H1 (cell line): ENCODE results near the gene LECT2.

ENCODE experiments used
- EP300 ChIP-seq, 2 experiments: IDR thresholded peaks; 1 replicate in 1 of 2; 2 replicates in 1 of 2; pipeline ENCODE4 v1.6.1; 2011 to 2012; ENCODE audit warnings: low read depth in 2 of 2, low read length in 2 of 2, mild to moderate bottlenecking in 2 of 2, borderline replicate concordance in 1 of 2, inconsistent platforms in 1 of 2, moderate library complexity in 1 of 2
- MAX ChIP-seq: IDR thresholded peaks from 2 replicates; pipeline ENCODE4 v1.6.1; 2012; ENCODE audit warnings: inconsistent platforms
- POLR2A ChIP-seq, 2 experiments: IDR thresholded peaks; 1 replicate in 1 of 2; 2 replicates in 1 of 2; pipeline ENCODE4 v1.6.1; 2011; ENCODE audit warnings: low read depth in 2 of 2, low read length in 2 of 2, mild to moderate bottlenecking in 2 of 2; ENCODE audit errors: control extremely low read depth in 1 of 2
- POLR2AphosphoS5 ChIP-seq: IDR thresholded peaks from 2 replicates; pipeline ENCODE4 v1.6.1; 2011; ENCODE audit warnings: low read depth, low read length
- RXRA ChIP-seq: IDR thresholded peaks from 2 replicates; pipeline ENCODE4 v1.6.1; 2011; ENCODE audit warnings: low read depth, mild to moderate bottlenecking, low read length, moderate library complexity; ENCODE audit not compliant: insufficient read depth
- SIN3A ChIP-seq, 2 experiments: IDR thresholded peaks in 1 of 2; conservative IDR thresholded peaks in 1 of 2; 2 replicates each; pipeline ENCODE4 v1.6.1; 2011 to 2012; ENCODE audit warnings: low read length in 2 of 2, improper control_type of control experiment in 1 of 2, low read depth in 1 of 2, mild to moderate bottlenecking in 1 of 2
- SIX5 ChIP-seq: IDR thresholded peaks from 2 replicates; pipeline ENCODE4 v1.6.1; 2011; ENCODE audit warnings: mild to moderate bottlenecking, low read depth, low read length
- TAF1 ChIP-seq: IDR thresholded peaks from 2 replicates; pipeline ENCODE4 v1.6.1; 2011; ENCODE audit warnings: mild to moderate bottlenecking, low read depth, low read length
- TF ChIP-seq, protein P1 (sequence below), 3 experiments: IDR thresholded peaks; 1 replicate in 2 of 3; 2 replicates in 1 of 3; pipeline versions ENCODE4 v1.5.1 to v1.6.1; 2011; ENCODE audit warnings: low read length in 3 of 3, mild to moderate bottlenecking in 3 of 3, inconsistent platforms in 2 of 3, low read depth in 1 of 3, moderate library complexity in 1 of 3; ENCODE audit not compliant: insufficient read depth in 1 of 3; ENCODE audit errors: control extremely low read depth in 1 of 3

DNA sequence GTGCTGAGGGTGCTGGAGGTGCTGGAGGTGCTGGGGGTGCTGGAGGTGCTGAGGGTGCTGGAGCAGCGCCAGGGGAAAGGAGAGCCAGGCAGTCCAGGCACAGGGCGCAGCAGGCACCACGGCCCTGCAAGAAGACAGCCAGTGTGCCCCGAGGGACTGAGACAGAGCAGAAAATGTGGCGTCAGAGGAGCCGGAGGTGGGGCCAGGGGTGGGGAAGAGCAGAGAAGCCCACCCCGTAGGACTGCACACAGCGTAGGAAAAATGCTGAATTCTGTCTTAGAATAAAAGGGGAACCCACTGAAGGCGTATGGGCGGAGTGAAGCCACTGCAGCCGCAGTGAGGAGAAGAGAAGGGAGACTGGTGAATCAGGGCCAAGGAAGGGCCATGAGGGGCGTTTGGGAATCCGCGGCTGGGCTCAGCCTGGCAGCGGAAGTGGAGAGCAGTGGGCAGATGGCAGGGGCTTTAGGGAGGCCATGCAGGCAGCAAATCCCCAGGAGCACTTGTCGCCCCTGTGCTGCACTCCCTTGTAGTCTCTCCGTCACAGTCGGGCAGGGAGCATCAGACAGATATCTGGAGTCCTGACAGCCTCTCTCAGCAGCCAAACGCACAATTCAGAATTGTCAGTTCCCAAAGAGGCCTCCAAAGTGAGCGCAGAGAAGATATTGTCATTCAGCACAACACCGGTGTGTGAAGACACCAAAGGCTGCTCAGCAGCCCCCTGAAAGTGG is 35.9 kb upstream of the LECT2 start:
- TF ChIP-seq, protein P1, sequence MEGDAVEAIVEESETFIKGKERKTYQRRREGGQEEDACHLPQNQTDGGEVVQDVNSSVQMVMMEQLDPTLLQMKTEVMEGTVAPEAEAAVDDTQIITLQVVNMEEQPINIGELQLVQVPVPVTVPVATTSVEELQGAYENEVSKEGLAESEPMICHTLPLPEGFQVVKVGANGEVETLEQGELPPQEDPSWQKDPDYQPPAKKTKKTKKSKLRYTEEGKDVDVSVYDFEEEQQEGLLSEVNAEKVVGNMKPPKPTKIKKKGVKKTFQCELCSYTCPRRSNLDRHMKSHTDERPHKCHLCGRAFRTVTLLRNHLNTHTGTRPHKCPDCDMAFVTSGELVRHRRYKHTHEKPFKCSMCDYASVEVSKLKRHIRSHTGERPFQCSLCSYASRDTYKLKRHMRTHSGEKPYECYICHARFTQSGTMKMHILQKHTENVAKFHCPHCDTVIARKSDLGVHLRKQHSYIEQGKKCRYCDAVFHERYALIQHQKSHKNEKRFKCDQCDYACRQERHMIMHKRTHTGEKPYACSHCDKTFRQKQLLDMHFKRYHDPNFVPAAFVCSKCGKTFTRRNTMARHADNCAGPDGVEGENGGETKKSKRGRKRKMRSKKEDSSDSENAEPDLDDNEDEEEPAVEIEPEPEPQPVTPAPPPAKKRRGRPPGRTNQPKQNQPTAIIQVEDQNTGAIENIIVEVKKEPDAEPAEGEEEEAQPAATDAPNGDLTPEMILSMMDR (IDR thresholded peaks at IDR 0.05; ENCODE audit: control extremely low read depth in 1 of 3, insufficient read depth in 1 of 3, low read depth in 1 of 3, low read length in 3 of 3) = no peak
- no peak for TF ChIP-seq EP300 (IDR thresholded peaks at IDR 0.05; ENCODE audit: borderline replicate concordance in 1 of 2, low read depth in 2 of 2, low read length in 2 of 2)
- TF ChIP-seq SIX5 = no peak
- no peak for TF ChIP-seq POLR2A (IDR thresholded peaks at IDR 0.05; ENCODE audit: control extremely low read depth in 1 of 2, low read depth in 2 of 2, low read length in 2 of 2)
- TF ChIP-seq MAX = no peak
- TF ChIP-seq RXRA = no peak
- no peak for TF ChIP-seq SIN3A (conservative IDR thresholded peaks at IDR 0.05 in 1 of 2, IDR thresholded peaks at IDR 0.05 in 1 of 2; ENCODE audit: low read depth in 1 of 2, low read length in 2 of 2)
- no peak for TF ChIP-seq POLR2AphosphoS5
- no peak for TF ChIP-seq TAF1
